ENCODE measurements around the gene TMEM39B.

- no peak for TF ChIP-seq CTCF (conservative IDR thresholded peaks at IDR 0.05 in 1 of 2, IDR thresholded peaks at IDR 0.05 in 1 of 2; ENCODE audit: low read depth in 1 of 2, low read length in 2 of 2)
- no peak for TF ChIP-seq EZH2 (IDR thresholded peaks at IDR 0.05; ENCODE audit: low read length, missing control alignments)
These were observed 21.0 kb upstream of the TMEM39B start for GRCh38 chr1:32051706-32052105.
